Astrocyte of the cerebellum (primary cell): ENCODE measurements around the gene MPPED1.

ENCODE experiments used
- DNase-seq: peaks from one replicate; pipeline ENCODE4 v3.0.0-alpha.2; 2011; ENCODE audit warnings: low read depth
- H3K4me3 ChIP-seq: 2 replicates; pipeline ENCODE4 v1.5.1; 2011; ENCODE audit warnings: mild to moderate bottlenecking, low read depth, low read length, moderate library complexity
- in situ Hi-C: cut with HindIII; loops from 2 replicates; pipeline ENCODE4 v1.10.0; 2017; ENCODE audit warnings: low sequenced_read_pairs
- TF ChIP-seq, protein P1 (sequence below): IDR thresholded peaks from 2 replicates; pipeline ENCODE4 v1.5.1; 2012; ENCODE audit warnings: low read length, low read depth, moderate library complexity, mild to moderate bottlenecking; ENCODE audit errors: missing control alignments

MPPED1 gene

DNA sequence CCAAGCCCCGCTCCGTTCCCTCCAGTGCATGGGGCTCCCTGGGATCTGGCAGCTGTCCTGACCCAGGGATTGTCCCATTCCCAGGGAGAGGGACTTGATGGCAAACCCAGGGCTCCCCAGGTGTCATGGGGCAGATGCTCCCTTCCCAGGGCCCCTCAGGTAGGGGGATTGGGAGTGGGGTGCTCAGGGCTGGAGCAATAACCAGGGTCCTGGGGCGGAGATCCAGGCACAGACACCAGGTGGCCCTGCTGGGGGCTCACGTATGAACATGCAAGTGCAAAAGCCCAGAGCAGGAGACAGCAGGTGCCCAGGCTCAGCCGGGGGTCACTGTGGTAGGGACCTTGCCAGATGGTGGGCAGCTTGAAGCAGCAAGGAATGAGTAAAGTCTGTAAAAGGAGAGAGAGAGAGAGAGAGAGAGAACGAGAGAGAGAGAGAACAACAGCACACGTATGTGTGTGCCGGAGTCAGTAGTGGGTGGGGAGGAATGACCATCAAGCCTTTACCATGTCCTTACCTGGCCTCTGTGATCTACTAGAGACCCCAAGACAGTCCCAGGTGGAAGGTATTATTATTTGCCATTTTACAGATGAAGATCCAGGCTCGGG lies 19.3 kb upstream of the MPPED1 start:
- TF ChIP-seq, protein P1, sequence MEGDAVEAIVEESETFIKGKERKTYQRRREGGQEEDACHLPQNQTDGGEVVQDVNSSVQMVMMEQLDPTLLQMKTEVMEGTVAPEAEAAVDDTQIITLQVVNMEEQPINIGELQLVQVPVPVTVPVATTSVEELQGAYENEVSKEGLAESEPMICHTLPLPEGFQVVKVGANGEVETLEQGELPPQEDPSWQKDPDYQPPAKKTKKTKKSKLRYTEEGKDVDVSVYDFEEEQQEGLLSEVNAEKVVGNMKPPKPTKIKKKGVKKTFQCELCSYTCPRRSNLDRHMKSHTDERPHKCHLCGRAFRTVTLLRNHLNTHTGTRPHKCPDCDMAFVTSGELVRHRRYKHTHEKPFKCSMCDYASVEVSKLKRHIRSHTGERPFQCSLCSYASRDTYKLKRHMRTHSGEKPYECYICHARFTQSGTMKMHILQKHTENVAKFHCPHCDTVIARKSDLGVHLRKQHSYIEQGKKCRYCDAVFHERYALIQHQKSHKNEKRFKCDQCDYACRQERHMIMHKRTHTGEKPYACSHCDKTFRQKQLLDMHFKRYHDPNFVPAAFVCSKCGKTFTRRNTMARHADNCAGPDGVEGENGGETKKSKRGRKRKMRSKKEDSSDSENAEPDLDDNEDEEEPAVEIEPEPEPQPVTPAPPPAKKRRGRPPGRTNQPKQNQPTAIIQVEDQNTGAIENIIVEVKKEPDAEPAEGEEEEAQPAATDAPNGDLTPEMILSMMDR = no peak
- no peak for DNase-seq
- no peak overlapping the region for H3K4me3 ChIP-seq
- in situ Hi-C loops = no loop called here

DNA sequence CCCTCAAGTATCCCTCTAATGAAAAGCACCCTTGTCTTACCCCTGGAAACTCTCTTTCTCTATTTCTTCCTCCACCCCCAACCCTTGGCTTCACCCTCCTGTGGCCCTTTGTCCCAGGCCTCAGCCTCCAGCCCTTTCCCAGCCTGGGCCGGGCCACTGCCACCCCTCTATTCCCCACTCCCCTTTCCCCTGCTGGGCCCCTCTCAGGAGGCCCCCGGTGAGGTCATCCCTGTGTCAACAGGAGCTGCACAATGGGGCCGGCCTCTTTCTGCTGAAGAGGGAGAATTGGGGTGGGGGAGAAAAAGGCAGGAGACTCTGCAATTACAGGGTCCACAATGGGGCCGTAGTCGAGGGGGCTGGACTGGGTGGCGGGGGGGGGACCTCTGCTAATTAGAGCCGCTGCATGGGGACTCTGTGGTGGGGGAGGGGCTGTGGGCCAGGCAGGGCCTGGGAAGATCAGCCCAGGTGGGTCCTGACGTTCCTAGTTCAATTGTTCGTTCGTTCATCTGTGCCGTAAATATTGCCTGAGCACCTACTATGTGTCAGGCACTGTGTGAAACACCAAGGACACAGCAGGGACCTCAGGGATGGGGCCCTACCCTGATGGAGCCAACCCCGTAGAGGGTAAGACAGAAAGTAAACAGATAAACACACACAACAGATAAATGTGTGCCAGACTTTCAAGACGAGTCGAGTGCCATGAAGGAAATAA lies 18.5 kb upstream of the MPPED1 start:
- in situ Hi-C loops = no loop called here
- H3K4me3 ChIP-seq = no peak overlapping the region
- no peak for DNase-seq
- TF ChIP-seq, protein P1 = no peak

DNA sequence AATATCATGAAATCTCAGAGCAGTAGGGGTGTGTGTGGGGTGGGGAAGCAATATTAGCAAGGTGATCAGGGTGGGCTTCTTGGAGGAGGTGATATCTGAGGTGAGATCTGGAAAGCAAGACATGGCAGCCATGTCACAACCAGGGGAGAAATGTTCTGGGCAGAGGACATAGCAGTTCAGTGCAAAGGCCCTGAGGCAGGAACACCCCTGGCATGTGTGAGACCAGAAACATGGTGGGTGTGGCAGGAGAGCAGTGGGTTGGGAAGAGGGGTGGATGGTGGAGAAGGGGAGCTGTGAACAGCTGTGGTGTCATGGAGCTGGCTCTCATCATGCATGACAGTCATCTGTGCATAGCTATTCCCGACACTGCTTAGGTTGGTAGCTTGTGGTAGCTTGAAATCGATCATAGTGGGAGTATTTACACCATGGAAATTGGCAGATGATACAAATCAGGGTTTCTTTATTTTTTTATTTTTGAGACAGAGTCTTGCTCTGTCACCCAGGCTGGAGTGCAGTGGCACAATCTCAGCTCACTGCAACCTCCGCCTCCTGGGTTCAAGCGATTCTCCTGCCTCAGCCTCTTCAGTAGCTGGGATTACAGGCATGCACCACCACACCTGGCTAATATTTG lies 17.9 kb upstream of the MPPED1 start:
- DNase-seq = no peak
- in situ Hi-C loops = no loop called here
- no peak overlapping the region for H3K4me3 ChIP-seq
- TF ChIP-seq, protein P1 = no peak

DNA sequence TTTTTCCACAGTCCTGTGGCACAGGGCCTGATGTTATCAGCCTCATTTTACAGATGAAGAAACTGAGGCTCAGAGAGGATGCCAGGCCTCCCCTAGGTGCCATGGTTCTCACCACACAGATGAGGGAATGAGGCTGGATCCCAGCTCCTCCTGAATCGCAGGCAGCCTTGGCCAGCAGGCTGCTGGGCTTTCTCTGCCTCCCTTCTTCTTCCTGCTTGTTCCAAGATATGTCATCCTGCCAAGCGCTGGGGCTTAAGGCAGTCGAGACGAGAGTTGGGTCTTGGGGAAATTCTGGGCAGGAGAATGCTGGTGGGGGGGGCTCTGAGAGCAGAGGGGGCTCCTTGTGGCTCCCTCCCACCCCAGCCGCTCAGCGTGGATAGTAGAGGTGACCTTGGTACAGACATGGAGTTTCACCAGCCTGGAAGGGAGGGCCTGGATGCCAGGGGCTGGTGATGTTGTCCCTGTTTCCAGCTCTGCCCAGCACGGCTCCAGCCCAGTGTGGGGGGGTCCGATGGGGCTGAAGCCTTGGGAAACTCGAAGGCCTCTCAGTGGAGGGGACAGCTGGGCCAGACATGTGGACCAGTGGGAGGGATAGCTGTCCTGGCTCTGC lies 16.6 kb upstream of the MPPED1 start:
- no peak overlapping the region for H3K4me3 ChIP-seq
- no peak for DNase-seq
- TF ChIP-seq, protein P1 = no peak
- in situ Hi-C loops = no loop called here

DNA sequence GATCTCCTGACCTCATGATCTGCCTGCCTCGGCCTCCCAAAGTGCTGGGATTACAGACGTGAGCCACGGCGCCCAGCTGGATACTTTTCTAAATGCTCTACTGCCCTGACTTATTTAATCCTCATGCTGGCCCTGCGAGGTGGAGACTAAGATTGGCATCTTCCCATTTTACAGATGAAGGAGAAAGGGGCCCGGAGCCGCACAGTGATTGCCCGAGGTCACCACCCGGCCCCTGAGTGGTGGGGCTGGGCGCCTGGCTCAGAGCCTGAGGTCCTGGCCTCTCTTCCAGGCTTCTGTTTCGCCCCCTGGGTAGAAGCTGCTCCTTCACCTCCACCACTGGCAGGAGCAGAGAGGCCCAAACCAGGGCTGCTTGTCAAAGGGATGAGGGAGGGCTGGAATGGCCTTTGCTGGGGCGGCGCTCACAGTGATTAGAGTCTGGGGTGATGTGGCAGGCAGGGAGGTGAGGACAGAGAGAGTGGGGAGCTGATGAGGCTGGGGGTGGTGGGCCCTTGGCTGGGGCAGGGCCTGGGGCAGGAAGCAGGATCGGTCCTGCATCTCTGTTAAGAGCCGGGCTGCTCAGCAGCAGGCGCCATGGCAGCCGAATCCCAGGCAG lies 15.4 kb upstream of the MPPED1 start:
- DNase-seq = no peak
- TF ChIP-seq, protein P1 = no peak
- H3K4me3 ChIP-seq = no peak overlapping the region
- in situ Hi-C loops = no loop called here

DNA sequence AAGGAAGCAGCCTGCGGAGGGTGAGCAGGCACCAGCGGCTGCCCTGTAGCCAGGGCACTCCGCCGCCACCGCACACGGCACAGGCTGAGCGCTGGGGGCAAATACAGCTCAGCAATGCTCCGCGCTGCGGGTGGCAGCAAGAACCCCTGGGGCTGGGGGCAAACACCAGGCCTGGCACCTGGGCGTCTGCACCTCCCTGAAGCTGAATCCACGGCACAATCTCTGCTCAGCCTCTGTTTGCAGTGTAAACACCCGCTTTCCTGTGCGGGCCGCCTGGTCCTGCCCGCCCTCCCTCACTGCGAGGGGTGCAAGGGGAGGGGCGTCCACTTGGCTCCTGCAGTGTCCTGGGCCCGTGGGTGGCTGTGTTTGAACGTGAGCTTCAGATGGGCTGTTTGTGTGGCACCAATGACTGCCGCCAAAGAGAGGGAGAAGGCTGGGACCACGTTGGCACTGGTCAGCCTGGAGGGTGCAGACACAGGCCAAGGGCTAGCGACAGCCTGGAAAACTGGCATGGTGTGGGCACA lies 14.8 kb upstream of the MPPED1 start:
- in situ Hi-C loops = no loop called here
- H3K4me3 ChIP-seq = no peak overlapping the region
- TF ChIP-seq, protein P1 = no peak
- no peak for DNase-seq
